GM21723 (cell line): ENCODE results near the gene WDR54.
"Not testable (repeated sequence)": the region's sequence is repeated elsewhere in the genome, so short reads cannot be mapped to it uniquely, and the experiment has no call there.

ENCODE experiments used
- ATAC-seq: cut with Tn5 transposase; IDR thresholded peaks from one replicate; pipeline ENCODE4 v1.9.1; 2021; ENCODE audit warnings: mild to moderate bottlenecking, moderate library complexity; ENCODE audit not compliant: unreplicated experiment

The WDR54 gene

GRCh38 chr2:74401891-74402290, 19.6 kb upstream of the WDR54 start:
- ATAC-seq: no peak

- ATAC-seq: peak; percentile 68
These were observed 15.5 kb upstream of the WDR54 start for GRCh38 chr2:74406035-74406434.

- ATAC-seq: no peak
These were observed 13.8 kb upstream of the WDR54 start for GRCh38 chr2:74407682-74408081.

GRCh38 chr2:74413001-74413698, 8.4 kb upstream of the WDR54 start:
- ATAC-seq: no peak

- no peak for ATAC-seq
These were observed 7.1 kb upstream of the WDR54 start for GRCh38 chr2:74414441-74414840.

- no peak for ATAC-seq
These were observed 6.4 kb upstream of the WDR54 start for GRCh38 chr2:74414881-74415761.

GRCh38 chr2:74415762-74416395, 5.7 kb upstream of the WDR54 start:
- no peak for ATAC-seq

GRCh38 chr2:74416778-74417177, 4.8 kb upstream of the WDR54 start:
- no peak for ATAC-seq

- no peak for ATAC-seq
These were observed 4.3 kb upstream of the WDR54 start for GRCh38 chr2:74417197-74417596.

- no peak for ATAC-seq
These were observed 3.8 kb upstream of the WDR54 start for GRCh38 chr2:74417763-74418162.

- no peak for ATAC-seq
These were observed 3.2 kb upstream of the WDR54 start for GRCh38 chr2:74418312-74418711.

GRCh38 chr2:74419345-74419744, 2.2 kb upstream of the WDR54 start:
- ATAC-seq: no peak

- ATAC-seq: no peak
These were observed 1.5 kb upstream of the WDR54 start for GRCh38 chr2:74420006-74420405.

- not testable (repeated sequence) for ATAC-seq
These were observed 957 bp upstream of the WDR54 start for GRCh38 chr2:74420443-74421103.

GRCh38 chr2:74423231-74424095, 1.9 kb downstream of the WDR54 start:
- ATAC-seq: no peak

GRCh38 chr2:74424139-74424992, 2.8 kb downstream of the WDR54 start:
- no peak for ATAC-seq

- ATAC-seq: no peak
These were observed 3.5 kb downstream of the WDR54 start for GRCh38 chr2:74424995-74425406.

GRCh38 chr2:74425523-74425922, 4.0 kb downstream of the WDR54 start:
- no peak for ATAC-seq

GRCh38 chr2:74426181-74426758, 4.7 kb downstream of the WDR54 start:
- ATAC-seq: no peak
